PC-3 (cell line): ENCODE data around the gene ACOT13.

Source experiments
- EZH2 ChIP-seq: fragments of 300-600 bp; sonication (generic); IDR thresholded peaks from one replicate; pipeline ENCODE4 v1.6.1; 2017; ENCODE audit warnings: antibody characterized with exemption, mild to moderate bottlenecking, low read length; ENCODE audit not compliant: unreplicated experiment
- EZH2phosphoT487 ChIP-seq: fragments of 300-600 bp; sonication (generic); IDR thresholded peaks from 2 replicates; pipeline ENCODE4 v1.6.1; 2018; ENCODE audit warnings: mild to moderate bottlenecking, antibody characterized with exemption, low read length, borderline replicate concordance
- TF ChIP-seq, protein P1 (sequence below): fragments of 300-600 bp; sonication (generic); conservative IDR thresholded peaks from 2 replicates; pipeline ENCODE4 v1.5.1; 2017; ENCODE audit warnings: antibody characterized with exemption, low read depth, mild to moderate bottlenecking, low read length

GRCh38 chr6:24683297-24684296 is 16.7 kb downstream of the ACOT13 start:
- TF ChIP-seq, protein P1, sequence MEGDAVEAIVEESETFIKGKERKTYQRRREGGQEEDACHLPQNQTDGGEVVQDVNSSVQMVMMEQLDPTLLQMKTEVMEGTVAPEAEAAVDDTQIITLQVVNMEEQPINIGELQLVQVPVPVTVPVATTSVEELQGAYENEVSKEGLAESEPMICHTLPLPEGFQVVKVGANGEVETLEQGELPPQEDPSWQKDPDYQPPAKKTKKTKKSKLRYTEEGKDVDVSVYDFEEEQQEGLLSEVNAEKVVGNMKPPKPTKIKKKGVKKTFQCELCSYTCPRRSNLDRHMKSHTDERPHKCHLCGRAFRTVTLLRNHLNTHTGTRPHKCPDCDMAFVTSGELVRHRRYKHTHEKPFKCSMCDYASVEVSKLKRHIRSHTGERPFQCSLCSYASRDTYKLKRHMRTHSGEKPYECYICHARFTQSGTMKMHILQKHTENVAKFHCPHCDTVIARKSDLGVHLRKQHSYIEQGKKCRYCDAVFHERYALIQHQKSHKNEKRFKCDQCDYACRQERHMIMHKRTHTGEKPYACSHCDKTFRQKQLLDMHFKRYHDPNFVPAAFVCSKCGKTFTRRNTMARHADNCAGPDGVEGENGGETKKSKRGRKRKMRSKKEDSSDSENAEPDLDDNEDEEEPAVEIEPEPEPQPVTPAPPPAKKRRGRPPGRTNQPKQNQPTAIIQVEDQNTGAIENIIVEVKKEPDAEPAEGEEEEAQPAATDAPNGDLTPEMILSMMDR = no peak
- no peak for TF ChIP-seq EZH2
- no peak for TF ChIP-seq EZH2phosphoT487
